Activated CD8-positive, alpha-beta memory T cell treated with anti-CD3 and anti-CD28 coated beads, Interleukin-2, amount 50 U/mL, for 4 hours (primary cell): Measurements from ENCODE around the gene RUNX2.
A peak's percentile ranks its signal among the peaks of the same experiment; 100 is the strongest.

ENCODE experiments used
- DNase-seq: peaks from one replicate; pipeline ENCODE4 v3.0.0-alpha.2; 2020

Gene RUNX2

GRCh38 chr6:45353654-45354053 lies 25.5 kb downstream of the RUNX2 start:
- DNase-seq: no peak

- no peak for DNase-seq
Observed at GRCh38 chr6:45364466-45364865, 36.3 kb downstream of the RUNX2 start.

GRCh38 chr6:45365036-45365435 lies 36.9 kb downstream of the RUNX2 start:
- no peak for DNase-seq

- no peak for DNase-seq
Observed at GRCh38 chr6:45366534-45366933, 38.4 kb downstream of the RUNX2 start.

- DNase-seq: no peak
Observed at GRCh38 chr6:45367999-45368398, 39.9 kb downstream of the RUNX2 start.

- DNase-seq: no peak
Observed at GRCh38 chr6:45369870-45370269, 41.7 kb downstream of the RUNX2 start.

GRCh38 chr6:45371924-45372573 lies 43.9 kb downstream of the RUNX2 start:
- DNase-seq: no peak

- DNase-seq: no peak
Observed at GRCh38 chr6:45375449-45375848, 47.3 kb downstream of the RUNX2 start.

- DNase-seq: no peak
Observed at GRCh38 chr6:45376310-45377042, 48.3 kb downstream of the RUNX2 start.

- DNase-seq: peak; percentile 87
Observed at GRCh38 chr6:45377043-45377553, 49.0 kb downstream of the RUNX2 start.

GRCh38 chr6:45377554-45378333 lies 49.6 kb downstream of the RUNX2 start, which contains the start of gene SUPT3H:
Gene SUPT3H, minus strand, starts transcription at chr6:45377934.
- DNase-seq: peak; percentile 96

- DNase-seq: no peak
Observed at GRCh38 chr6:45378334-45378926, 50.3 kb downstream of the RUNX2 start.

GRCh38 chr6:45382391-45382790 lies 54.3 kb downstream of the RUNX2 start:
- no peak for DNase-seq

GRCh38 chr6:45386501-45386900 lies 58.4 kb downstream of the RUNX2 start:
- no peak for DNase-seq

- no peak for DNase-seq
Observed at GRCh38 chr6:45387236-45387635, 59.1 kb downstream of the RUNX2 start.

- no peak for DNase-seq
Observed at GRCh38 chr6:45388328-45388727, 60.2 kb downstream of the RUNX2 start.

GRCh38 chr6:45394586-45395095 lies 66.5 kb downstream of the RUNX2 start:
- DNase-seq: no peak

- no peak for DNase-seq
Observed at GRCh38 chr6:45398075-45398813, 70.1 kb downstream of the RUNX2 start.

GRCh38 chr6:45400021-45400420 lies 71.9 kb downstream of the RUNX2 start:
- DNase-seq: no peak

GRCh38 chr6:45411959-45412358 lies 83.8 kb downstream of the RUNX2 start:
- no peak for DNase-seq

- DNase-seq: no peak
Observed at GRCh38 chr6:45415315-45415714, 87.2 kb downstream of the RUNX2 start.
